NB4 (cell line): ENCODE measurements around the gene INPP5D.

Source experiments
- MYC ChIP-seq: IDR thresholded peaks from 2 replicates; pipeline ENCODE4 v1.6.1; 2011; ENCODE audit warnings: low read depth, low read length
- POLR2A ChIP-seq: IDR thresholded peaks from 2 replicates; pipeline ENCODE4 v1.6.1; 2011; ENCODE audit warnings: mild to moderate bottlenecking; ENCODE audit not compliant: insufficient read length; ENCODE audit errors: extremely low read depth
- TF ChIP-seq, protein P1 (sequence below): IDR thresholded peaks from 2 replicates; pipeline ENCODE4 v1.6.1; 2011; ENCODE audit warnings: low read depth, low read length
- TF ChIP-seq, protein P2 (sequence below): IDR thresholded peaks from one replicate; pipeline ENCODE4 v1.5.1; 2012; ENCODE audit warnings: low read depth, low read length

DNA sequence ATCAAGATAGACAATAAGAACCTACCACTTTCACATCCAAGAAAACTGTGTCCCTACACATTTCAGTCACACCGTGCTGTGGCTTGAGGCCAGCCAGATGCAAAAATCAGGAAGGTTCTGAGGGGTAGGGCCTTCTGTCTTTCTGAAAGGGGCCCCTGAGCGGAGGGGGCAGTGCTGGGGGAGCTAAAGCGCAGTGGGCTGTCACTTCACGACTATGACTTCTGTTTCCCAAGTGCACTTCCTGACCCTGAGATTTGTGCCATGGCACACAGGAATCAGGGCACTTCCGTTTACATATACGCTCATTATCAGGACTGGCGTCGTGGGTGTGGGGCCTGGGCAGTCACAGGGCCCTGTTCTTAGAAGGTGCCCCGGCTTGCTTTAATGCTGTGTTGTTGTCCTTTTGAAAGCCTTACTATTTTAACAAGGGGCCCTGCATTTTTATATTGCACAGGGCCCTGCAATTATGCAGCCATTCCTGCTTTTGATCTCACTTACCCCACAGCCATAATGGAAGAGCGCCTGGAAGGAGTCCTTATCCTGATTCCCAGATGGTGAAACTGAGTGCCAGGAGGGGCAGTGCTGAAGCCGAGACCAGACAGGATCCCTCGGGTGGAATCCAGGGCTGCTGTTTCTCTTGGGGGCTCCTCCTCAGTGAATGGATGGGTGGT lies 47.7 kb upstream of the INPP5D start:
- TF ChIP-seq, protein P1, sequence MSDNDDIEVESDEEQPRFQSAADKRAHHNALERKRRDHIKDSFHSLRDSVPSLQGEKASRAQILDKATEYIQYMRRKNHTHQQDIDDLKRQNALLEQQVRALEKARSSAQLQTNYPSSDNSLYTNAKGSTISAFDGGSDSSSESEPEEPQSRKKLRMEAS: no peak
- TF ChIP-seq, protein P2, sequence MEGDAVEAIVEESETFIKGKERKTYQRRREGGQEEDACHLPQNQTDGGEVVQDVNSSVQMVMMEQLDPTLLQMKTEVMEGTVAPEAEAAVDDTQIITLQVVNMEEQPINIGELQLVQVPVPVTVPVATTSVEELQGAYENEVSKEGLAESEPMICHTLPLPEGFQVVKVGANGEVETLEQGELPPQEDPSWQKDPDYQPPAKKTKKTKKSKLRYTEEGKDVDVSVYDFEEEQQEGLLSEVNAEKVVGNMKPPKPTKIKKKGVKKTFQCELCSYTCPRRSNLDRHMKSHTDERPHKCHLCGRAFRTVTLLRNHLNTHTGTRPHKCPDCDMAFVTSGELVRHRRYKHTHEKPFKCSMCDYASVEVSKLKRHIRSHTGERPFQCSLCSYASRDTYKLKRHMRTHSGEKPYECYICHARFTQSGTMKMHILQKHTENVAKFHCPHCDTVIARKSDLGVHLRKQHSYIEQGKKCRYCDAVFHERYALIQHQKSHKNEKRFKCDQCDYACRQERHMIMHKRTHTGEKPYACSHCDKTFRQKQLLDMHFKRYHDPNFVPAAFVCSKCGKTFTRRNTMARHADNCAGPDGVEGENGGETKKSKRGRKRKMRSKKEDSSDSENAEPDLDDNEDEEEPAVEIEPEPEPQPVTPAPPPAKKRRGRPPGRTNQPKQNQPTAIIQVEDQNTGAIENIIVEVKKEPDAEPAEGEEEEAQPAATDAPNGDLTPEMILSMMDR: no peak
- TF ChIP-seq POLR2A (no peak), MYC (no peak)
